Astrocyte (in vitro differentiated cells and primary cell): ENCODE data around the gene MOB1B. TPM values are rescaled to one million over a fixed set of nuclear protein-coding genes. Genes with fewer than 3 reads are reported as not detected.

Source experiments
- DNase-seq: peaks from one replicate; pipeline ENCODE4 v3.0.0-alpha.2; 2010; ENCODE audit warnings: low read depth
- FAIRE-seq: peaks from 2 replicates; lab custom pipeline; 2011; peaks lifted over from hg19 to GRCh38; lab: Jason Lieb, UNC
- H2AFZ ChIP-seq: 2 replicates; pipeline ENCODE4 v1.6.0; 2012; ENCODE audit warnings: low read depth, low read length, inconsistent platforms
- H3K27ac ChIP-seq: 2 replicates; pipeline ENCODE4 v1.5.1; 2011; ENCODE audit warnings: low read depth, low read length, inconsistent platforms
- H3K27me3 ChIP-seq: 2 replicates; pipeline ENCODE4 v1.6.0; 2011; ENCODE audit warnings: low read length, inconsistent platforms; ENCODE audit not compliant: insufficient read depth
- H3K36me3 ChIP-seq: 2 replicates; pipeline ENCODE4 v1.5.1; 2011; ENCODE audit warnings: low read length, inconsistent platforms; ENCODE audit not compliant: insufficient read depth
- H3K4me1 ChIP-seq: 2 replicates; pipeline ENCODE4 v1.5.1; 2011; ENCODE audit warnings: low read length, inconsistent platforms; ENCODE audit not compliant: insufficient read depth
- H3K4me2 ChIP-seq: 2 replicates; pipeline ENCODE4 v1.6.0; 2012; ENCODE audit warnings: low read length, inconsistent platforms
- H3K4me3 ChIP-seq: 2 replicates; pipeline ENCODE4 v1.5.1; 2011; ENCODE audit warnings: low read depth, mild to moderate bottlenecking, low read length, inconsistent platforms; ENCODE audit not compliant: insufficient read depth
- H3K79me2 ChIP-seq: 2 replicates; pipeline ENCODE4 v1.6.0; 2012; ENCODE audit warnings: mild to moderate bottlenecking, low read length, inconsistent platforms; ENCODE audit not compliant: insufficient read depth
- H3K9ac ChIP-seq: 2 replicates; pipeline ENCODE4 v1.6.0; 2012; ENCODE audit warnings: mild to moderate bottlenecking, low read length, inconsistent platforms
- H3K9me3 ChIP-seq: 2 replicates; pipeline ENCODE4 v1.5.1; 2012; ENCODE audit warnings: low read depth, mild to moderate bottlenecking, low read length, inconsistent platforms; ENCODE audit not compliant: insufficient read depth
- H4K20me1 ChIP-seq: 2 replicates; pipeline ENCODE4 v1.6.0; 2012; ENCODE audit warnings: low read length, inconsistent platforms; ENCODE audit not compliant: insufficient read depth
- H3K27ac Mint-ChIP-seq: one replicate; pipeline ENCODE4 v1.8.0; 2021; ENCODE audit warnings: mild to moderate bottlenecking, mixed read lengths; ENCODE audit not compliant: unreplicated experiment
- H3K27me3 Mint-ChIP-seq: one replicate; pipeline ENCODE4 v1.8.0; 2021; ENCODE audit warnings: low read depth, mixed read lengths; ENCODE audit not compliant: unreplicated experiment
- H3K36me3 Mint-ChIP-seq: one replicate; pipeline ENCODE4 v1.8.0; 2021; ENCODE audit warnings: low read depth, mixed read lengths; ENCODE audit not compliant: unreplicated experiment
- H3K4me1 Mint-ChIP-seq: one replicate; pipeline ENCODE4 v1.8.0; 2021; ENCODE audit warnings: low read depth, mixed read lengths; ENCODE audit not compliant: unreplicated experiment
- H3K4me3 Mint-ChIP-seq: one replicate; pipeline ENCODE4 v1.8.0; 2021; ENCODE audit warnings: mild to moderate bottlenecking, moderate library complexity, mixed read lengths; ENCODE audit not compliant: unreplicated experiment
- H3K9me3 Mint-ChIP-seq: one replicate; pipeline ENCODE4 v1.8.0; 2021; ENCODE audit warnings: mild to moderate bottlenecking, mixed read lengths; ENCODE audit not compliant: unreplicated experiment
- EZH2 ChIP-seq: IDR thresholded peaks from 2 replicates; pipeline ENCODE4 v1.6.1; 2012; ENCODE audit warnings: mild to moderate bottlenecking, low read length, inconsistent platforms; ENCODE audit not compliant: insufficient read depth
- total RNA-seq: library from RNA; stranded (reverse); gene quantifications from 2 replicates; pipeline ENCODE4 v1.2.1, GENCODE V29; 2021
- TF ChIP-seq, protein P1 (sequence below): IDR thresholded peaks from 2 replicates; pipeline ENCODE4 v1.5.1; 2011; ENCODE audit warnings: low read depth, mild to moderate bottlenecking, inconsistent platforms, low read length, moderate library complexity; ENCODE audit not compliant: insufficient read depth

MOB1B gene
- total RNA-seq, 1 donor from 2014 or later = 40.6 TPM

DNA sequence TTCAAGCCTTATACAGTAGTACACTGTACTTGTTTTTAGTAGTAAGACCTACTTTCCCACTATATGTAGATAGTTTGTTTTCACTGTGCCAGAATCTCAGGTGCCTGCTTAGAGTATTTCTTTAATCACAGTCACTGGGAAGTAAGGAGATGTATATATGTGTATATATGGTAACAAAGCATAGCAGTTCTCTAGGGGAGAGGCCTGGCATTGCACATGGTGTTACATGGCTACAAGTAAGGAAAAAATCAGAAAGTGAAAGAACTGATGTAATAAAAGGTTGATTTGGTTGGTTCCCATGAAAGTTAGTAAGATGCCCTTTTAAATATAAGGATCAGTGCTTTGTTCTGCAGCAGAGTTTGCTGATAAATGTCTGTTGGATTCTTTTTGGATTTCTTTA, 81.9 kb downstream of the MOB1B start:
- H3K79me2 ChIP-seq = no peaks in the 10 kb centered on the region
- H2AFZ ChIP-seq = no peak overlapping the region
- H4K20me1 ChIP-seq = no peaks in the 10 kb centered on the region
- H3K36me3 ChIP-seq = no peaks in the 10 kb centered on the region
- FAIRE-seq (no peak), DNase-seq (no peak)
- Mint-ChIP-seq H3K9me3 (no peaks in the 10 kb centered on the region), H3K4me3 (no peak overlapping the region), H3K36me3 (peaks cover 2% of the 10 kb centered on the region), H3K4me1 (no peaks in the 10 kb centered on the region), H3K27me3 (no peaks in the 10 kb centered on the region), H3K27ac (no peak overlapping the region)
- TF ChIP-seq, protein P1, sequence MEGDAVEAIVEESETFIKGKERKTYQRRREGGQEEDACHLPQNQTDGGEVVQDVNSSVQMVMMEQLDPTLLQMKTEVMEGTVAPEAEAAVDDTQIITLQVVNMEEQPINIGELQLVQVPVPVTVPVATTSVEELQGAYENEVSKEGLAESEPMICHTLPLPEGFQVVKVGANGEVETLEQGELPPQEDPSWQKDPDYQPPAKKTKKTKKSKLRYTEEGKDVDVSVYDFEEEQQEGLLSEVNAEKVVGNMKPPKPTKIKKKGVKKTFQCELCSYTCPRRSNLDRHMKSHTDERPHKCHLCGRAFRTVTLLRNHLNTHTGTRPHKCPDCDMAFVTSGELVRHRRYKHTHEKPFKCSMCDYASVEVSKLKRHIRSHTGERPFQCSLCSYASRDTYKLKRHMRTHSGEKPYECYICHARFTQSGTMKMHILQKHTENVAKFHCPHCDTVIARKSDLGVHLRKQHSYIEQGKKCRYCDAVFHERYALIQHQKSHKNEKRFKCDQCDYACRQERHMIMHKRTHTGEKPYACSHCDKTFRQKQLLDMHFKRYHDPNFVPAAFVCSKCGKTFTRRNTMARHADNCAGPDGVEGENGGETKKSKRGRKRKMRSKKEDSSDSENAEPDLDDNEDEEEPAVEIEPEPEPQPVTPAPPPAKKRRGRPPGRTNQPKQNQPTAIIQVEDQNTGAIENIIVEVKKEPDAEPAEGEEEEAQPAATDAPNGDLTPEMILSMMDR = no peak
- TF ChIP-seq EZH2 = no peak
- H3K27ac ChIP-seq = no peak overlapping the region
- H3K9me3 ChIP-seq = no peaks in the 10 kb centered on the region
- no peaks in the 10 kb centered on the region for H3K27me3 ChIP-seq
- H3K4me3 ChIP-seq = no peak overlapping the region
- no peak overlapping the region for H3K9ac ChIP-seq
- no peaks in the 10 kb centered on the region for H3K4me1 ChIP-seq
- H3K4me2 ChIP-seq = no peak overlapping the region

- no peak overlapping the region for H3K27ac Mint-ChIP-seq
- H3K36me3 ChIP-seq = no peaks in the 10 kb centered on the region
- no peak for FAIRE-seq
Observed at GRCh38 chr4:70984589-70984988, 82.4 kb downstream of the MOB1B start.

GRCh38 chr4:70991596-70991995, 89.4 kb downstream of the MOB1B start:
- Histone ChIP-seq H3K9me3 (no peaks in the 10 kb centered on the region), H3K4me1 (peaks cover 11% of the 10 kb centered on the region), H3K9ac (no peak overlapping the region), H3K27me3 (no peaks in the 10 kb centered on the region), H3K36me3 (no peaks in the 10 kb centered on the region), H3K4me2 (no peak overlapping the region), H3K4me3 (no peak overlapping the region), H4K20me1 (peaks cover 9% of the 10 kb centered on the region), H3K27ac (no peak overlapping the region), H3K79me2 (peaks cover 34% of the 10 kb centered on the region), H2AFZ (no peak overlapping the region)
- TF ChIP-seq, protein P1 = no peak
- TF ChIP-seq EZH2 = no peak
- Mint-ChIP-seq H3K4me1 (peaks cover 1% of the 10 kb centered on the region), H3K27me3 (no peaks in the 10 kb centered on the region), H3K27ac (no peak overlapping the region), H3K4me3 (no peak overlapping the region), H3K36me3 (no peaks in the 10 kb centered on the region), H3K9me3 (no peaks in the 10 kb centered on the region)
- FAIRE-seq (no peak), DNase-seq (no peak)

More at GRCh38 chr4:70984589-70984988, 82.4 kb downstream of the MOB1B start:
- no peaks in the 10 kb centered on the region for H3K4me1 Mint-ChIP-seq
- no peaks in the 10 kb centered on the region for H4K20me1 ChIP-seq
- H3K27ac ChIP-seq = no peak overlapping the region
- no peak for TF ChIP-seq EZH2
- TF ChIP-seq, protein P1 = no peak
- DNase-seq = no peak
- no peaks in the 10 kb centered on the region for H3K27me3 ChIP-seq
- H3K4me1 ChIP-seq = no peaks in the 10 kb centered on the region
- peaks cover 2% of the 10 kb centered on the region for H3K36me3 Mint-ChIP-seq
- no peaks in the 10 kb centered on the region for H3K27me3 Mint-ChIP-seq
- H3K4me2 ChIP-seq = no peak overlapping the region
- H2AFZ ChIP-seq = no peak overlapping the region
- no peaks in the 10 kb centered on the region for H3K9me3 Mint-ChIP-seq
- no peak overlapping the region for H3K9ac ChIP-seq
- H3K9me3 ChIP-seq = no peaks in the 10 kb centered on the region
- no peaks in the 10 kb centered on the region for H3K79me2 ChIP-seq
- no peak overlapping the region for H3K4me3 ChIP-seq
- H3K4me3 Mint-ChIP-seq = no peak overlapping the region
